HG03469 (cell line): Measurements from ENCODE around the gene ABCA7.

Experiments
- ATAC-seq: cut with Tn5 transposase; IDR thresholded peaks from one replicate; pipeline ENCODE4 v1.9.1; 2021; ENCODE audit warnings: mild to moderate bottlenecking, moderate library complexity, moderate number of reproducible peaks; ENCODE audit not compliant: unreplicated experiment

The ABCA7 gene

DNA sequence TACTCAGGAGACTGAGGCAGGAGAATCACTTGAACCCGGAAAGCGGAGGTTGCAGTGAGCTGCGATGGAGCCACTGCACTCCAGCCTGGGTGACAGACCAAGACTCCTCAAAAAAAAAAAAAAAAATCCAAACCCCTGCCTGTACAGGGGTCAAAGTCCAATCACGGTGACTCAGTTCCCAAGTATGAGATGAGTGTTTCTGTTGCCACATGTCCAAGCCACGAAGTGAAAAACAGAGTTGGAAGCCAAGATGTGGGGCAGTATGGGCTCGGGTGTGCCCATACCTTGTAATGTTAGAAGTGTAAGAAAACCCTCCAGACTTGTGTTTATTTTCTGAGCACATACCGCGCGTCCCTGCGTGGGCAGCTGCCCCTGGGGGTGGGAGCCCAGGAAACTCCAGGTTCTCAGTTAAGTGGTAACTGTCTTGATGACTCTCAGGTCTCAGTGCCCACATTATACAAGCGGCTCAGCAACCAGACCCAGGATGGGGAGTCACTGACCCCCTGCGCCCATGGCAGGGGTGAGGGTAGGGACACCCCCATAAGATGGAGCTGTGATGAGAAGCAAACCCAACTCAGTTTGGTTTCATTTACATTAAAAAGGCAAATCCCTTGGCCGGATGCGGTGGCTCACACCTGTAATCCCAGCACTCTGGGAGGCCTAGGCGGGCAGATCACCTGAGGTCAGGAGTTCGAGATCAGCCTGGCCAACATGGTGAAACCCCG is 62.7 kb downstream of the ABCA7 start:
- ATAC-seq = no peak

DNA sequence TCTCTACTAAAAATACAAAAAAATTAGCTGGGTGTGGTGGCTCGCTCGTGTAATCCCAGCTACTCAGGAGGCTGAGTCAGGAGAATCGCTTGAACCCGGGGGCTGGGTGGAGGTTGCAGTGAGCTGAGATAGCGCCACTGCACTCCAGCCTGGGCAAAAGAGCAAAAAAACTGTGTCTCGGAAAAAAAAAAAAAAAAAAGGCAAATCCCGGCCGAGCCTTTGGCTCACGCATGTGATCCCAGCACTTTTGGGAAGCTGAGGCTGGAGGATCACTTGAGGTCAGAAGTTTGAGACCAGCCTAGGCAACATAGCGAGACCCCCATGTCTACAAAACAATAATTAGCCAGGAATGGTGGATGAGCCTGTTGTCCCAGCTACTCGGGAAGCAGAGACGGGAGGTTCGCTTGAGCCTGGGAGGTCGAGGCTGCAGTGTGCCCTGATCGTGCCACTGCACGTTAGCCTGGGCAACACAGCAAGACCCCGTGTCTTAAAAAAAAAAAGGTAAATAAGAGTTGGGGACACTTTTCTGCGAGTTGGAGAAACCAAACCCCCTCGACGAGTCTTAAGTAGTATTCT is 63.3 kb downstream of the ABCA7 start:
- no peak for ATAC-seq

DNA sequence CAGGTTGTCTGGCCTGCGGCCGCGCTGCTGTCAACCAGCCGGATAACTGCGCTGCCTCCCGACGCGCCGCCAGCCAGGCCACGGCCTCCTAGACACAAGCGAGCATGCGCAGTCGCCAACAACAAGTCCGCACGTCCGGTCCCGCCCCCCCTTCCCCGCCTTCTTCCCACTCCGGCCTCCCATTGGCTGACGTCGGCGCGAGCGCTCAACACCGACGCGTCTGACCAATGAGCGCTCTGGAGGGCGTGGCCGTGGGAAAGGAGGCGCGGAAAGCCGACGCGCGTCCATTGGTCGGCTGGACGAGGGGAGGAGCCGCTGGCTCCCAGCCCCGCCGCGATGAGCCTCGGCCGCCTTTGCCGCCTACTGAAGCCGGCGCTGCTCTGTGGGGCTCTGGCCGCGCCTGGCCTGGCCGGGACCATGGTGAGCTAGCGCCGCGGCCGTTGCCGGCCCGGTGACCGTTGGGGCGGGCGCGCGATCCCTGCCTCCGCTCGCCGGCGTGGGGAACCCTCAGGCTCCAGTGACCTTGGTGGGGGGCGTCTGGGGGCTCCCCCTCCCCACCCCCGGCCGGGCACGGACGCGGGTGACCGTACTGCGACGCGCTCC is 63.9 kb downstream of the ABCA7 start, which contains the start of gene GPX4:
Gene GPX4 (plus strand): TSS at position 287 of the 603 bp plus-strand sequence. CDS start 50 bp downstream, at position 337.
- peak; percentile 43 for ATAC-seq

DNA sequence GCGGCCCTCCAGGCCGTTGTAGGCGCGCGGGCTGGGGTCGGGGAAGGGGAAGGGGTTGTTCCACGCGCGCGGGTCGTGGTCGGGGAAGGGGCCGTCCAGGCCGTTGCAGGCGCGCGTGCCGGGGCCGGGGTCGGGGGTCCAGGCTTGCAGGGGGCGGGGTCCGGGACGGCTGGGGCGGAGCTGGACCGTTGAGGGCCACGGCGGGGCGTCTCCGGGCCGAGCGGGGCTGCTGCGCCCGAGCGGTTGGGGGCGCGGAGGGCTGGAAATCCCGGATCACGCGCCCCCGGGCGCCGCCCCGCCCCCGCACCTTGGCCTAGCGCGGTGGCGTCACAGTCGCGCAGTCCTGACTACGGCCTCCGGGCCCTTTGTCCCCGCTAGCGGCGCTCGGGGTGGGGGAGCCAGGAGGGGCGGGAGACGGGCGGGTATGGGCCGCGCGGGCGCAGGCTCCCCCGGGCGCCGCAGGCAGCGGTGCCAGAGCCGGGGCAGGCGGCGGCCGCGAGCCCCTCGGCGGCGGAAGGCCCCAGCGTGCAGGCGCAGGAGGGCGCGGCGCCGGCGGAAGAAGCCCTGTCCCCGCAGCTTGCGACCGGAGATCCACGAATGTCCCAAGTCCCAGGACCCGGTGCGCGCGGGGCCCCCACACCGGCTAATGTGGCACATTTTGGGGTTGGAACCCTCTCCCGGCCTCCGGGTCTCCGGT is 64.6 kb downstream of the ABCA7 start:
- no peak for ATAC-seq

DNA sequence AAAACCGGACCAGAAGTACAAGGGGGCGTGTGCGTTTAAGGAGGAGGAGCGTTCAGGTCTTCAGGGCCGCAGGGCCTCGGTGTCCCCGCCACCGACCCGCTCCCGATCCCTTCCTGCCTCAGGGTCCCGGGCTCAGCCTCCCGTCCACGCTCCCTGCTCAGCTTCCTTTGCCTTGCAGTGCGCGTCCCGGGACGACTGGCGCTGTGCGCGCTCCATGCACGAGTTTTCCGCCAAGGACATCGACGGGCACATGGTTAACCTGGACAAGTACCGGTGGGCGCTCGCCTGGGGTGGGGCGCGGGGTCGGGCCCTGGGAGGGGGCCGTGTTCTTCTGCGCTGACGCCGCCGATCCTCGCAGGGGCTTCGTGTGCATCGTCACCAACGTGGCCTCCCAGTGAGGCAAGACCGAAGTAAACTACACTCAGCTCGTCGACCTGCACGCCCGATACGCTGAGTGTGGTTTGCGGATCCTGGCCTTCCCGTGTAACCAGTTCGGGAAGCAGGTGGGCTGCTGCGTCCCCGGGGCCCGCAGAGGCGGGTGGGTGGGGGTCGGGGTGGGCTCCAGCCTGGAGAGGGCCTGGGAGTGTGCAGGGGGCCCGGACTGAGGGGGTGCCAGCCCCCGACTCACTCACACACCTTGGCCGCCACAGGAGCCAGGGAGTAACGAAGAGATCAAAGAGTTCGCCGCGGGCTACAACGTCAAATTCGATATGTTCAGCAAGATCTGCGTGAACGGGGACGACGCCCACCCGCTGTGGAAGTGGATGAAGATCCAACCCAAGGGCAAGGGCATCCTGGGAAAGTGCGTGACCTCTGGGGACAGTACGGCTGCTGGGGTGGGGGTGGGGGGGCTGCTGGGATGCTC is 65.3 kb downstream of the ABCA7 start:
- ATAC-seq = no peak

DNA sequence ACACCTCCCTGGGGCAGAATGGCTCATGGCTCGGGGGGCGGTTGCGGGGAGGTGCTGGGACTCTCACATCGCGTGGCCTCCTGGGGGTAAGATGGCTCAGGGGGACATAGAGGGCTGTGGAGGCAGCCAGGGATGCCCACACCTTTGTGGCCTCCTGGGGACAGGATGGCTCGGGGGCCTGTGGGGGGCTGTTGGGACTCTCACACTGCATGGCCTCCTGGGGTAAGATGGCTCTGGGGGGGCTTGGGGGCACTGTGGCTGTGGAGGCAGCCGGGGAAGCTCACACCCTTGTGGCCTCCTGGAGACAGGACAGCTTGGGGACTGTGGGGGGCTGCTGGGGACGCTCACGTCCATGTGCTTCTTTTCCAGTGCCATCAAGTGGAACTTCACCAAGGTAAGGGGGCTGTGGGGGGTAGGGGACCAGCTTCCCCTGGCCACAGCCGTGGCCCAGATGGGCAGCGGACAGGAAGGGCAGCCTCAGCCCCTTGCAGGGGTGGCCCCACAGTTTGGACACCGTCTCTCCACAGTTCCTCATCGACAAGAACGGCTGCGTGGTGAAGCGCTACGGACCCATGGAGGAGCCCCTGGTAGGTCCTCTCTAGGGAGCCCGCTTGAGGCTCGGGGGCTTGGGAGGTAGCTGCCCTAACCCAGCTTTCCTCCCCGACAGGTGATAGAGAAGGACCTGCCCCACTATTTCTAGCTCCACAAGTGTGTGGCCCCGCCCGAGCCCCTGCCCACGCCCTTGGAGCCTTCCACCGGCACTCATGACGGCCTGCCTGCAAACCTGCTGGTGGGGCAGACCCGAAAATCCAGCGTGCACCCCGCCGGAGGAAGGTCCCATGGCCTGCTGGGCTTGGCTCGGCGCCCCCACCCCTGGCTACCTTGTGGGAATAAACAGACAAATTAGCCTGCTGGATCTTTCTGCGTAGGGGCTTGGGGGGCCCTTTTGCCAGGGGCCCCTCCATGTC is 66.2 kb downstream of the ABCA7 start:
- no peak for ATAC-seq

DNA sequence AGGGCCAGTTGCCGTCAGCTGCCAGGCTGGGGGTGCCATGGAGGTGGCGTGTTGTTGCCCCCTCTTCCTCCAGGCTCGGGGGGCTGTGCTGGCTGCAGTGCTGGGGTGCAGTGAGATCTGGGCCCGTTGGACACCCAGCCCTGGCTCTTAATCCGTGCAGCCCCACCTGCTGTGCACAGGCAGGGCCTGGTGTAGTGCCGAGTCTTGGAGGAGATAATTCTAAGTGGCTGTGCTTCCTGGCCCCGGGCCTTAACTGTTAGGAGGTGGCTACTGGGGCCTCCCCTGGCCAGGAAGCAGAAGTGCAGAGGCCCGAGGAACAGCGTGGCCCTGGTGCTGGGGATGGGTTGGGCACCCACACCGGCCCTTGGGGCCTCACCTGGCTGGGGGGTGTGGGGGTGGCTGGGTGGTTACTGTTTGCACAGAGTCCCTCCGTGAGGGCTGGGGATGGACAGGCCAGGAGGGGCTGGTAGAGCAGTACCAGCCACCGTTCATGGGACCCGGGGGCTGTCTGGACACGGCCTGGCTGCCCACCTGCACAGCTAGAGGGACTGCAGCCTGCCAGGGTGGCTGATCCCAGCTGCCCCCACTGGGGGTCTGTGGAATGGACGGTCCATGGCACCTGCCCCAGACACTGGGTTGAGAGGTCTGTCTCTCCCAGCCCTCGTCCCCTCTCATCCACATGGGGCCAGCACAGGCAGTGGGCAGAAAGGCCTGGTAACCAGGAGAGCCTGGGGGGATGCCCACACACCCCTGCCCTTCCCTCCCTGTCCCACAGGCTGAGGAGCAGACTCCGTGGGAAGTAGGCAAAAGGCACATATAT is 67.1 kb downstream of the ABCA7 start:
- ATAC-seq = no peak

DNA sequence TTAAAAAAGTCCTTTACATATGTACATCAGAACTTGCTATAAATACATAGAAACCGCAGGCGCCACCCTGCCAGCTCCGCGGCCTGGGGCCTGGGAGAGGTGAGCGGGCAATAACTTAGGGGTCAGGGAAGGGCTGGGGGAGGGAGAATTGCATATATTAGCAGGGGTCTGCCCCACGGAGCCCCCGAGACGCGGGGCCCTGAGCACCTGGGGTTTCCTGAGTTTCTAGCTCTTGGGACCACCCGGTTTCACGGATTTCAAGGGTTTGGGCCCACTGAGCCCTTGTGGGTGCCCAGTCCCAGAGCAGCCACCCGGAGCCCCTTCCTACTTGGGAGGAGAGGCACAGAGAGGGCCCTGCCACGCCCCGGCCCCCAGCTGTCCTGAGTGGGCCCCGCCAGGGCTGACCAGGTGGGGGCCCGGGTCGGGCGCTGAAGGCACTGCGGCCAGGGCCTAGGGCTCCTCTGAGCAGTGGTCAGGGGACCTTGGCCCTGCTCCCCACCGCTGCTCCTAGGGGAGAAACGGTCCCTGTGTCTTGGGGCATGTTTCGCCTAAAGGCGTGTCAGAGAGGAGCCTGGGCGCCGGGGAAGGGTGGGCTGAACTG is 67.9 kb downstream of the ABCA7 start:
- ATAC-seq = no peak

DNA sequence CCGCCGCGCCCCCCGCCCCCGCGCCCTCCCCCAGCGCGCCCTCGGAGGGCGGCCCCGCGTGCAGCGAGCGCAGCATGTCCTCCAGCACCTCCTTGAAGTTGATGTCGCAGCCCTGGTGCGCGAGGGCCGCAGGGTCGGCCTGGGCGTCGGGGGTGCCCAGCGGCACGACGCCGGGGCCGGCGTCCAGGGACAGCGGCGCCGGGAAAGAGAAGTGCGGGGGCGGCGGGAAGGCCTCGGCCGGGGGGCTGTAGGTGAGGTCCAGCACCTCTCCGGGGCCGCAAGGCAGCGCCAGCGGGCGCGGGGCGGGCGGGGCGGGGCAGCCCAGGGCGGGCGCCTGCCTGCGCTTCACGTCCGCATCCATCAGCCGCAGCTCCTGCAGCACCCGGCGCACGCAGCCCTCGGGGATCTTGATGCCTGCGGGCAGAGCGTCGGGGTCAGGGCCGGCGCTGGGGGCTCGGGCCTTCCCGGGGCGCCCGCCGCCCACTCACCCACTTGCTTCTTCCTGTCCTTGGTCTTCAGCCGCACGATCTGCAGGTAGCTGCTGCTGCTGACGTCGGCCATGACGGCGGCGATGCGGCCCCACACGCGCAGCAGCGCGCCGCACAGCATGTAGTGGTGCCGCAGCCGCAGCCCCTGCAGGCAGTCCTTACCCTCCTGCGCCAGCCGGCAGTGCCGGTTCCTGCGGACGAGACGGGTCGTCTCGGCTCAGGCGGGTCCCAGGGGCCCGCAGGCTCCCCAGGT is 68.6 kb downstream of the ABCA7 start:
- ATAC-seq = no peak

DNA sequence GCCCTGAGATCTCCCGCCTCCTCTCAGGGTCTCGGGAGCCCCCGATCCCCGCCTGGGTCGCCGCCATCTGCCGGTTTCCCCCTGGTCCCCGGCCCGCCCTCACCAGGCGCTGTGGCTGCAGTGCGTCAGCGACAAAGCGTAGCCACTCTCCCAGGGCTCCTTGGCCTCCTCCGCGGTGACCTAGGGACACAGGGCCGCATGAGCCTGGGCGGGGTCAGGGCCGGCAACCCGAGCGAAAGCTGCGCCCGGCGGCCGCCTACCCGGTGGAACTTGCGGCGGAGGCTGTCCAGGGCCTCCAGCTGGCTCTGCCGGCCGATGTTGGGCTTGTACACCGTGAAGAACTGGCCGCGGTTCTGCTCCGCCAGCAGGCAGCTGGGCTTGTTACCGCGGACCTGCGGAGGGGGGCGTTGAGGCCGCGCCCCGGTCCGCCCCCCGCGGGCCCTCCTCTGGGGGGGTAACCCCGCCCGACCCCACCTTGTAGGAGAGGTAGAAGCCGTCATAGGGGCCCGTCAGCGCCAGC is 69.2 kb downstream of the ABCA7 start:
- no peak for ATAC-seq

DNA sequence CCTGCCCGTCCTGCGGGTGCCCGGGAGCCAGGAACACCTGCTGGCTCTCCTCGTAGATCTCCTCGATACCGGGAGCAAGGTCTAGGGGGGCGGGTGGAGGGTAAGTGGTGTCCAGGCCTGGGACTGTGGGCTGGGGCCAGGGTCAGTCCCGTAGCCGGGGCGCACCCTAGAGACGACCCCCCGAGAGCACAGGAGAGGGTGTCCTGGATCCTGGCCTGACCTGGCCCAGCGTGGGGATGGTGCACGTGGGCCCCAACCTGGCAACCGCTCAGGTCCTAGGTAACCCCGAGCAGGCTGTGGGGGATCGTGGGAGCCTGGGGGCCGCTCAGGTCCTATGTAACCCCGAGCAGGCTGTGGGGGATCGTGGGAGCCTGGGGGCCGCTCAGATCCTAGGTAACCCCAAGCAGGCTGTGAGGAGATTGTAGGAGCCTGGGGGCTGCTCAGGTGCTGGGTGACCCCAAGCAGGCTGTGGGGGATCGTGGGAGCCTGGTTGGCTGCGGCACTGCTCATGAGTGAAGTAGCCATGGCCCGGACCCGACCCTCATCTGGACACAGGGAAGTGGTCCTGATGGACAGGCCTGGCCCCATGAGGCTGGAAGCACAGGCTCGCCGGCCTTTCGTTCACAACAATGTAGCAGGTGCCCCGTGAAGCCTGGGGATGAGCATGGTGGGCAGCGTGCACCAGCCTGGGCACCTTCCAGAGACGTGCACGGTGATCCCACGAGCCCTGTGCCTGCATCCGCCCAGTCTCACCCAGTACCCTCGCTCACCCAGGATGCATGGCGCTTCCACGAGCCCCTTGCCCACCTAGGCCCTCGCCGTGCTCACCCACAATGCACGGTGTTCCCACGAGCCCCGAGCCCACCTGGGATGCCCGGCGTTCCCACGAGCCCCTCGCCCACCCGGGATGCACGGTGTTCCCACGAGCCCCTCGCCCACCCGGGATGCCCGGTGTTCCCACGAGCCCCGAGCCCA is 70.1 kb downstream of the ABCA7 start:
- no peak for ATAC-seq

DNA sequence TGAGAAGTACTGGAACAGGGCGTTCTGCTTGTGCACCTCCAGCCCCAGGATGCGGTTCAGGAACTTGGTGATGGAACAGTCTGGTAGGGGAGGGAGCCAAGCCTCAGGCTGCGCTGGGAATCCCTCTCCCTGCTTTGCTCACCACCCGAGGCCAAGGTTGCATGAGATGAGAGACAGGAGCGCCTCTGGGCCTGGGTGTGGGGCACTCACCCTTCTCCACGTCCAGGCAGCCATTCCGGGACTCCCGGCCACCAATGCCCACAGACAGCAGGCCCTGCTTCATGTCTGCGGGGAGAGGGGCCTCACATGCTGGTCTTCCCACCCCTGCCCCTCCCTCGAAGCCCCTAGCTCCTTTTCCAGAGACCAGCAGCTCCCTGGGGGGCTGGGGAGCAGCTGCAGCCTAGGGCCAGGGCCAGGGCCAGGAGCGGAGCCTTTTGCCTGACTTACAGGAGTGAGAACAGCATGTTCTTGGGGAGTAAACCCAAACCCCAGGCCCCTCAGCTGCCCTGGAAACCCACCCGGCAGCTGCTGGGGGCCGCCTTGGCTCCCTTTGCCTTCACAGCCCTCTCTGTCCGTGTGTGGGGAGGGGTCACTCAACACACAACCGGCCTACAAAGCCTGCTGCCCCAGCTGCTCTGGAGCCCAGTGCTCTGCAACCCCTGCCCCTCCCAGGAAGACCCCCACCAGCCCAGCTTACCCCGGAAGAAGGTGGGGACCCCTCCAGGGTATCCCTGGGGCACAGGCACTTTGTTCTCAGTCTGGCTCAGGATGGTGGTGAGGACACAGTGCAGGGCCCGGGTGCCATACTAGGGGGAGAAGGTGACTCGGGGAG is 71.1 kb downstream of the ABCA7 start:
- ATAC-seq = no peak

DNA sequence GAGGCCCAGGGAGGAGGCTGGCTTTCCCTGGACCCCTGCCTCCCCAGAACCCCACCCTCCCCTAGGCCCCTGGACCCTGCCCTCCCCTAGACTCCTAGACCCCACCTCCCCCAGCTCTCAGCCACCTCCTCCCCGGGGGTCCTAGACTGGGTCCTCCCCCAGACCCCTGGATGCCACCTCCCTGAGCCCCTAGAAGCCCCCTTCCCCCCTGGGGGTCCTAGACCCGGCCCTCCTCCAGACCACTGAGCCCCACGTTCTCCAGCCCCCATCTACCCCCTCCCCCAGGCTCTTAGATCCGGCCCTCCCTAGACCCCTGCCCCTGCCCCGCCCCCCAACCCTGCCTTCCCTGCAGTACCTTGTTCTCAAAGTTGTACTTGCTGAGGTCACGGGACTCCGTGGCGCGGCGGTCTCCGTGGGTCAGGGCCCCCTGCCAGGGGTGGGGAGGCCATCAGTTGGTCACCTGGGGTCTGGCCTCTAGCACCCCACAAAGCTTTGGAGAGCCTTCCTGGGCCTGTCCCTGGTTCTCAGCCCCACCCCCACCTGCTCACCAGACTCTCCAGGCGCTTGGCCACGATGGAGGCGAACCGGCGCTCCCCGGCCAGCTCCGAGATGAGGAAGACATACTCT is 71.8 kb downstream of the ABCA7 start:
- no peak for ATAC-seq

DNA sequence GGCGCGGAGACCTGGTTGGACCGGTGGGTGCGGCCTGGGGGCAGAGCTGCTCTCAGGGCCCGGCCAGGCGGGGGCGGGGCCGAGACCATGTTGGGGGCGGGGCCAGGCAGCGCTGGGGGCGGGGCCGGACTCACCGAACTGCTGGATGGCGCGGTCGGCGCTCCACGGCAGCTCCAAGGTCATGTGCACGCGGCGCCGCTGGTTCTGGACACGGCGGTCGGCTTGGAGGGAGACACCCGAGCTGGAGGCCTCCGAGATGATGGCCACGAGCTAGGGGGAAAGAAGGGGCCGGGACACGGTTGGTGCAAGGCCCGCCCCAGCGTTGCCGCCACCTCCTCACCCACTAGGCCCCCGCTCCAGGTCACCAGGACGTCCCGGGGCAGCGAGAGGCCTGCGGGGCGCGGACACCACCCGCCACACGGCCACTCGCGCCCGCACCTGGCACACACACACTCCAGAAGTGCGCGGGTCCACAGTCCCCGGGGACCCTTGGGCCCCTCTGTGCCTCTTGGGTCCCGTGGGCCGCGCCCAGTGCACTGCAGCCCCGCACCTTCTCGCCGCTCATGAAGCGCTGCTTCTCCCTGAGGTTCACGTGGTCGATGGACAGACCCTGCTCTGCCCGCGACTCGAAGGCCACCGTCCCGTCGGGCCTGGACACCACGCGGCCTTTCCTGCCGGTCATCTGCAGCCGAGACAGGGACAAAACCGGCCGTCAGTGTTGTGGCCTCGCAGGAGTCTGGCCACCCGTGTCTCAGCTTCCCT is 72.5 kb downstream of the ABCA7 start:
- no peak for ATAC-seq
